SK-N-SH (cell line): ENCODE measurements around the gene N4BP2L2. TPM values are rescaled to one million over a fixed set of nuclear protein-coding genes. Genes with fewer than 3 reads are reported as not detected.

Source experiments
- CTCF ChIA-PET: fragments of 300-600, 350-600 bp; formaldehyde crosslinking; extraction: SDS; loops from one replicate; lab custom pipeline; 2021; lab: Yijun Ruan, JAX
- POLR2A ChIA-PET: fragments of 350-600 bp; sonication (Branson Sonifier 250); formaldehyde crosslinking; extraction: SDS; loops from one replicate; lab custom pipeline; 2020; ENCODE audit warnings: antibody characterized with exemption, inconsistent platforms; lab: Yijun Ruan, JAX
- DNase-seq: peaks from one replicate; pipeline ENCODE4 v3.0.0; 2012
- H2AFZ ChIP-seq: fragments of 200-600 bp; sonication (generic); 2 replicates; pipeline ENCODE4 v1.8.1; 2016; ENCODE audit warnings: antibody characterized with exemption, mild to moderate bottlenecking, low read depth
- H3F3A ChIP-seq: fragments of 200-600 bp; sonication (generic); replicated peaks from 2 replicates; pipeline ENCODE3; 2016; ENCODE audit warnings: antibody characterized with exemption, mild to moderate bottlenecking; ENCODE audit not compliant: insufficient read depth
- H3K27ac ChIP-seq, 2 experiments: fragments of 200-500 bp in 1 of 2; fragments of 200-600 bp in 1 of 2; sonication (Bioruptor generic) in 1 of 2; sonication (generic), shearing (Covaris generic) in 1 of 2; 2 replicates each; pipeline versions ENCODE4 v1.5.1 to v1.6.1; 2014 to 2016; ENCODE audit warnings: low read depth in 2 of 2, inconsistent platforms in 1 of 2, low read length in 1 of 2, mild to moderate bottlenecking in 1 of 2, mixed read lengths in 1 of 2
- H3K27me3 ChIP-seq: fragments of 200-600 bp; sonication (generic), shearing (Covaris generic); 2 replicates; pipeline ENCODE4 v1.6.1; 2016; ENCODE audit warnings: mixed run types; ENCODE audit not compliant: insufficient read depth
- H3K36me3 ChIP-seq, 2 experiments: fragments of 200-500 bp in 1 of 2; fragments of 200-600 bp in 1 of 2; sonication (Bioruptor generic) in 1 of 2; sonication (generic) in 1 of 2; replicated peaks in 1 of 2; 2 replicates each; pipeline versions ENCODE3 to v1.5.1; 2014 to 2016; ENCODE audit warnings: low read length in 1 of 2, mild to moderate bottlenecking in 1 of 2; ENCODE audit not compliant: insufficient read depth in 2 of 2, control insufficient read depth in 1 of 2
- H3K4me1 ChIP-seq, 2 experiments: fragments of 200-500 bp in 1 of 2; fragments of 200-600 bp in 1 of 2; sonication (Bioruptor generic) in 1 of 2; sonication (generic), shearing (Covaris generic) in 1 of 2; 2 replicates each; pipeline versions ENCODE4 v1.5.1 to v1.6.1; 2014 to 2016; ENCODE audit warnings: low read depth in 1 of 2, low read length in 1 of 2, mixed run types in 1 of 2; ENCODE audit not compliant: insufficient read depth in 2 of 2, control insufficient read depth in 1 of 2
- H3K4me2 ChIP-seq: fragments of 200-600 bp; sonication (generic), shearing (Covaris generic); 2 replicates; pipeline ENCODE4 v1.6.1; 2017; ENCODE audit warnings: mixed run types
- H3K4me3 ChIP-seq, 2 experiments: fragments of 200-500 bp in 1 of 2; fragments of 200-600 bp in 1 of 2; sonication (Bioruptor generic) in 1 of 2; sonication (generic), shearing (Covaris generic) in 1 of 2; 2 replicates each; pipeline versions ENCODE4 v1.5.1 to v1.8.1; 2014 to 2016; ENCODE audit warnings: low read depth in 2 of 2, inconsistent platforms in 1 of 2, low read length in 1 of 2, mild to moderate bottlenecking in 1 of 2, mixed read lengths in 1 of 2, moderate library complexity in 1 of 2
- H3K79me2 ChIP-seq: fragments of 200-600 bp; sonication (generic); 2 replicates; pipeline ENCODE4 v1.8.1; 2017; ENCODE audit warnings: mild to moderate bottlenecking; ENCODE audit not compliant: insufficient read depth
- H3K9ac ChIP-seq: fragments of 200-600 bp; sonication (generic); 2 replicates; pipeline ENCODE4 v1.6.1; 2017; ENCODE audit warnings: mixed run types
- H3K9me2 ChIP-seq: fragments of 200-600 bp; sonication (generic); 2 replicates; pipeline ENCODE4 v1.6.1; 2017; ENCODE audit warnings: mixed run types
- H3K9me3 ChIP-seq: fragments of 200-600 bp; sonication (generic); 2 replicates; pipeline ENCODE4 v1.6.1; 2017; ENCODE audit warnings: mixed run types, mild to moderate bottlenecking, moderate library complexity
- H4K20me1 ChIP-seq: fragments of 200-600 bp; sonication (generic); 2 replicates; pipeline ENCODE4 v1.6.1; 2017; ENCODE audit warnings: mild to moderate bottlenecking, mixed run types; ENCODE audit not compliant: insufficient read depth
- ELF1 ChIP-seq: IDR thresholded peaks from 2 replicates; pipeline ENCODE4 v1.4.0; 2012
- JUND ChIP-seq: IDR thresholded peaks from 2 replicates; pipeline ENCODE4 v1.4.0; 2012
- MEF2A ChIP-seq: IDR thresholded peaks from 2 replicates; pipeline ENCODE4 v1.4.0; 2012; ENCODE audit warnings: low read depth, borderline replicate concordance
- RCOR1 ChIP-seq: fragments of 150-350 bp; IDR thresholded peaks from 2 replicates; pipeline ENCODE4 v1.6.1; 2017; ENCODE audit warnings: antibody characterized with exemption, low read length
- RFX5 ChIP-seq: IDR thresholded peaks from 2 replicates; pipeline ENCODE4 v1.6.1; 2012; ENCODE audit warnings: mild to moderate bottlenecking, improper control_type of control experiment, low read length
- YY1 ChIP-seq: IDR thresholded peaks from 2 replicates; pipeline ENCODE4 v1.4.0; 2012; ENCODE audit warnings: low read depth, mild to moderate bottlenecking
- WGBS: methylation state at CpG from one replicate; pipeline ENCODE4 v1.1.6; 2017; ENCODE audit warnings: low lambda C conversion rate; 5-methylcytosine and 5-hydroxymethylcytosine counted together
- polyA plus RNA-seq, 3 experiments: library from polyadenylated mRNA; depleted of rRNA; stranded (reverse); fragments of >200 nt; gene quantifications; 2 replicates each; pipeline ENCODE4 v1.2.3, GENCODE V29; 2012
- TF ChIP-seq, protein P1 (sequence below): fragments of 200-600 bp; sonication (generic); IDR thresholded peaks from 2 replicates; pipeline ENCODE4 v1.6.1; 2017; ENCODE audit warnings: antibody characterized with exemption, mild to moderate bottlenecking, moderate library complexity
- TF ChIP-seq, protein P2 (sequence below): IDR thresholded peaks from 2 replicates; pipeline ENCODE4 v1.6.1; 2012; ENCODE audit warnings: mild to moderate bottlenecking, low read depth, low read length, moderate library complexity
- TF ChIP-seq, protein P3 (sequence below): IDR thresholded peaks from 2 replicates; pipeline ENCODE4 v1.4.0; 2012; ENCODE audit warnings: low read depth, borderline replicate concordance
- TF ChIP-seq, protein P4 (sequence below): fragments of 150-350 bp; IDR thresholded peaks from 2 replicates; pipeline ENCODE4 v1.6.1; 2016; ENCODE audit warnings: mild to moderate bottlenecking, low read depth, low read length

The N4BP2L2 gene
- polyA plus RNA-seq, 1 of the 3 experiments (the other 2 are of a cell fraction), result 16.0 TPM

DNA sequence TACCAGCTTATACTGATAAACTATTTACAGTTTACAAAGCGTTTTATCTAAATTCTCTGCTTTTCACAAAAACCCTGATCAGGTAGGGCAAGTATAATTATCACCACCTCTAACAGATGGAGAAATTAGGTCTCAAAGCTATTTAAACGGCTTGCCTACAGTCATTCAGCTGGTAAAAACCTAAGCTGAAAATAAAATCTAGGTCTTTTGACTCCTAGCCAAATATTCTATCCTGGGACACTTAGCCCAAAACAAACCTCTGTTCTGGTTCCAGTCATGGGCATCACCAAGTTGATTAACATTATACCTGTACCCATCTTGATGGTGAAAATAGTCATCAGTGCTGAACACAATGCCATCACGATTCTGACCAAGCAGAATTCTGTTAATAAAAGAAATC, 11.4 kb downstream of the N4BP2L2 start:
- Histone ChIP-seq H3K27me3 (no peaks in the 10 kb centered on the region), H3K36me3 (peaks cover 29 to 38% of the 10 kb centered on the region in 2 experiments), H3K9me3 (no peaks in the 10 kb centered on the region), H3K9me2 (no peaks in the 10 kb centered on the region), H3K4me1 (peaks cover 0 to 12% of the 10 kb centered on the region in 2 experiments; a peak in 3 of 4 replicates), H3K27ac (no peak overlapping the region), H2AFZ (no peak overlapping the region), H3K4me3 (no peak overlapping the region), H3K4me2 (no peak overlapping the region), H3K9ac (no peak overlapping the region), H4K20me1 (peaks cover 47% of the 10 kb centered on the region), H3K79me2 (peaks cover 99% of the 10 kb centered on the region), H3F3A (peaks cover 6% of the 10 kb centered on the region)
- no peak for DNase-seq
- TF ChIP-seq, protein P1, sequence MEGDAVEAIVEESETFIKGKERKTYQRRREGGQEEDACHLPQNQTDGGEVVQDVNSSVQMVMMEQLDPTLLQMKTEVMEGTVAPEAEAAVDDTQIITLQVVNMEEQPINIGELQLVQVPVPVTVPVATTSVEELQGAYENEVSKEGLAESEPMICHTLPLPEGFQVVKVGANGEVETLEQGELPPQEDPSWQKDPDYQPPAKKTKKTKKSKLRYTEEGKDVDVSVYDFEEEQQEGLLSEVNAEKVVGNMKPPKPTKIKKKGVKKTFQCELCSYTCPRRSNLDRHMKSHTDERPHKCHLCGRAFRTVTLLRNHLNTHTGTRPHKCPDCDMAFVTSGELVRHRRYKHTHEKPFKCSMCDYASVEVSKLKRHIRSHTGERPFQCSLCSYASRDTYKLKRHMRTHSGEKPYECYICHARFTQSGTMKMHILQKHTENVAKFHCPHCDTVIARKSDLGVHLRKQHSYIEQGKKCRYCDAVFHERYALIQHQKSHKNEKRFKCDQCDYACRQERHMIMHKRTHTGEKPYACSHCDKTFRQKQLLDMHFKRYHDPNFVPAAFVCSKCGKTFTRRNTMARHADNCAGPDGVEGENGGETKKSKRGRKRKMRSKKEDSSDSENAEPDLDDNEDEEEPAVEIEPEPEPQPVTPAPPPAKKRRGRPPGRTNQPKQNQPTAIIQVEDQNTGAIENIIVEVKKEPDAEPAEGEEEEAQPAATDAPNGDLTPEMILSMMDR, result no peak
- TF ChIP-seq JUND, result no peak
- TF ChIP-seq, protein P2, sequence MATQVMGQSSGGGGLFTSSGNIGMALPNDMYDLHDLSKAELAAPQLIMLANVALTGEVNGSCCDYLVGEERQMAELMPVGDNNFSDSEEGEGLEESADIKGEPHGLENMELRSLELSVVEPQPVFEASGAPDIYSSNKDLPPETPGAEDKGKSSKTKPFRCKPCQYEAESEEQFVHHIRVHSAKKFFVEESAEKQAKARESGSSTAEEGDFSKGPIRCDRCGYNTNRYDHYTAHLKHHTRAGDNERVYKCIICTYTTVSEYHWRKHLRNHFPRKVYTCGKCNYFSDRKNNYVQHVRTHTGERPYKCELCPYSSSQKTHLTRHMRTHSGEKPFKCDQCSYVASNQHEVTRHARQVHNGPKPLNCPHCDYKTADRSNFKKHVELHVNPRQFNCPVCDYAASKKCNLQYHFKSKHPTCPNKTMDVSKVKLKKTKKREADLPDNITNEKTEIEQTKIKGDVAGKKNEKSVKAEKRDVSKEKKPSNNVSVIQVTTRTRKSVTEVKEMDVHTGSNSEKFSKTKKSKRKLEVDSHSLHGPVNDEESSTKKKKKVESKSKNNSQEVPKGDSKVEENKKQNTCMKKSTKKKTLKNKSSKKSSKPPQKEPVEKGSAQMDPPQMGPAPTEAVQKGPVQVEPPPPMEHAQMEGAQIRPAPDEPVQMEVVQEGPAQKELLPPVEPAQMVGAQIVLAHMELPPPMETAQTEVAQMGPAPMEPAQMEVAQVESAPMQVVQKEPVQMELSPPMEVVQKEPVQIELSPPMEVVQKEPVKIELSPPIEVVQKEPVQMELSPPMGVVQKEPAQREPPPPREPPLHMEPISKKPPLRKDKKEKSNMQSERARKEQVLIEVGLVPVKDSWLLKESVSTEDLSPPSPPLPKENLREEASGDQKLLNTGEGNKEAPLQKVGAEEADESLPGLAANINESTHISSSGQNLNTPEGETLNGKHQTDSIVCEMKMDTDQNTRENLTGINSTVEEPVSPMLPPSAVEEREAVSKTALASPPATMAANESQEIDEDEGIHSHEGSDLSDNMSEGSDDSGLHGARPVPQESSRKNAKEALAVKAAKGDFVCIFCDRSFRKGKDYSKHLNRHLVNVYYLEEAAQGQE, result no peak
- TF ChIP-seq YY1, result no peak
- no peak for TF ChIP-seq ELF1
- TF ChIP-seq, protein P3, sequence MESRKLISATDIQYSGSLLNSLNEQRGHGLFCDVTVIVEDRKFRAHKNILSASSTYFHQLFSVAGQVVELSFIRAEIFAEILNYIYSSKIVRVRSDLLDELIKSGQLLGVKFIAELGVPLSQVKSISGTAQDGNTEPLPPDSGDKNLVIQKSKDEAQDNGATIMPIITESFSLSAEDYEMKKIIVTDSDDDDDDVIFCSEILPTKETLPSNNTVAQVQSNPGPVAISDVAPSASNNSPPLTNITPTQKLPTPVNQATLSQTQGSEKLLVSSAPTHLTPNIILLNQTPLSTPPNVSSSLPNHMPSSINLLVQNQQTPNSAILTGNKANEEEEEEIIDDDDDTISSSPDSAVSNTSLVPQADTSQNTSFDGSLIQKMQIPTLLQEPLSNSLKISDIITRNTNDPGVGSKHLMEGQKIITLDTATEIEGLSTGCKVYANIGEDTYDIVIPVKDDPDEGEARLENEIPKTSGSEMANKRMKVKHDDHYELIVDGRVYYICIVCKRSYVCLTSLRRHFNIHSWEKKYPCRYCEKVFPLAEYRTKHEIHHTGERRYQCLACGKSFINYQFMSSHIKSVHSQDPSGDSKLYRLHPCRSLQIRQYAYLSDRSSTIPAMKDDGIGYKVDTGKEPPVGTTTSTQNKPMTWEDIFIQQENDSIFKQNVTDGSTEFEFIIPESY, result no peak
- TF ChIP-seq RFX5, result no peak
- TF ChIP-seq MEF2A, result no peak
- no peak for TF ChIP-seq RCOR1
- TF ChIP-seq, protein P4, sequence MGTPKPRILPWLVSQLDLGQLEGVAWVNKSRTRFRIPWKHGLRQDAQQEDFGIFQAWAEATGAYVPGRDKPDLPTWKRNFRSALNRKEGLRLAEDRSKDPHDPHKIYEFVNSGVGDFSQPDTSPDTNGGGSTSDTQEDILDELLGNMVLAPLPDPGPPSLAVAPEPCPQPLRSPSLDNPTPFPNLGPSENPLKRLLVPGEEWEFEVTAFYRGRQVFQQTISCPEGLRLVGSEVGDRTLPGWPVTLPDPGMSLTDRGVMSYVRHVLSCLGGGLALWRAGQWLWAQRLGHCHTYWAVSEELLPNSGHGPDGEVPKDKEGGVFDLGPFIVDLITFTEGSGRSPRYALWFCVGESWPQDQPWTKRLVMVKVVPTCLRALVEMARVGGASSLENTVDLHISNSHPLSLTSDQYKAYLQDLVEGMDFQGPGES, result no peak
- CTCF ChIA-PET, result no interaction called here
- POLR2A ChIA-PET, result no interaction called here
- 91% methylated on average over 3 of the region's 3 CpGs for WGBS
